IPS-18c (cell line): ENCODE measurements around the gene PLCB4.
"Not testable (repeated sequence)": the region's sequence is repeated elsewhere in the genome, so short reads cannot be mapped to it uniquely, and the experiment has no call there.

Experiments used
- H3K4me3 ChIP-seq: 2 replicates; pipeline ENCODE4 v1.7.0; 2013; ENCODE audit warnings: low read depth, mild to moderate bottlenecking, low read length, moderate library complexity; ENCODE audit not compliant: insufficient read depth
- H3K9me3 ChIP-seq: one replicate; pipeline ENCODE4 v1.6.1; 2013; ENCODE audit warnings: mild to moderate bottlenecking, low read length, moderate library complexity; ENCODE audit not compliant: control insufficient read depth, insufficient read depth

The PLCB4 gene

GRCh38 chr20:9068841-9069663, at the start of gene PLCB4:
PLCB4 (plus strand) TSS chr20:9069087; CDS start chr20:9307815, 238,728 bp downstream.
- Histone ChIP-seq H3K4me3 (peak within 1 kb of the TSS; percentile 81), H3K9me3 (no peaks in the 10 kb centered on the region)

- H3K4me3 ChIP-seq = no peak overlapping the region
- no peaks in the 10 kb centered on the region for H3K9me3 ChIP-seq
These were observed 49.1 kb upstream of the PLCB4 start for GRCh38 chr20:9019833-9020232.

GRCh38 chr20:9021216-9021615, 47.7 kb upstream of the PLCB4 start:
- no peak overlapping the region for H3K4me3 ChIP-seq
- no peaks in the 10 kb centered on the region for H3K9me3 ChIP-seq

GRCh38 chr20:9021699-9022098, 47.2 kb upstream of the PLCB4 start:
- H3K9me3 ChIP-seq = no peaks in the 10 kb centered on the region
- no peak overlapping the region for H3K4me3 ChIP-seq

- H3K4me3 ChIP-seq = no peak overlapping the region
- no peaks in the 10 kb centered on the region for H3K9me3 ChIP-seq
These were observed 46.5 kb upstream of the PLCB4 start for GRCh38 chr20:9022376-9022775.

- Histone ChIP-seq H3K9me3 (no peaks in the 10 kb centered on the region), H3K4me3 (no peak overlapping the region)
These were observed 44.3 kb upstream of the PLCB4 start for GRCh38 chr20:9024606-9025005.

GRCh38 chr20:9025011-9025410, 43.9 kb upstream of the PLCB4 start:
- no peaks in the 10 kb centered on the region for H3K9me3 ChIP-seq
- H3K4me3 ChIP-seq = no peak overlapping the region

- Histone ChIP-seq H3K9me3 (no peaks in the 10 kb centered on the region), H3K4me3 (no peak overlapping the region)
These were observed 43.2 kb upstream of the PLCB4 start for GRCh38 chr20:9025643-9026042.

- Histone ChIP-seq H3K9me3 (no peaks in the 10 kb centered on the region), H3K4me3 (no peak overlapping the region)
These were observed 41.3 kb upstream of the PLCB4 start for GRCh38 chr20:9027626-9028025.

GRCh38 chr20:9028419-9028818, 40.5 kb upstream of the PLCB4 start:
- Histone ChIP-seq H3K9me3 (no peaks in the 10 kb centered on the region), H3K4me3 (no peak overlapping the region)

GRCh38 chr20:9031991-9032390, 36.9 kb upstream of the PLCB4 start:
- H3K4me3 ChIP-seq = no peak overlapping the region

GRCh38 chr20:9032758-9033157, 36.1 kb upstream of the PLCB4 start:
- H3K4me3 ChIP-seq = no peak overlapping the region
- H3K9me3 ChIP-seq = no peaks in the 10 kb centered on the region

More at GRCh38 chr20:9031991-9032390, 36.9 kb upstream of the PLCB4 start:
- H3K9me3 ChIP-seq = no peaks in the 10 kb centered on the region

GRCh38 chr20:9035126-9035525, 33.8 kb upstream of the PLCB4 start:
- Histone ChIP-seq H3K9me3 (no peaks in the 10 kb centered on the region), H3K4me3 (no peak overlapping the region)

- Histone ChIP-seq H3K4me3 (no peak overlapping the region), H3K9me3 (no peaks in the 10 kb centered on the region)
These were observed 32.3 kb upstream of the PLCB4 start for GRCh38 chr20:9036593-9036992.

- Histone ChIP-seq H3K4me3 (no peak overlapping the region), H3K9me3 (no peaks in the 10 kb centered on the region)
These were observed 29.9 kb upstream of the PLCB4 start for GRCh38 chr20:9038791-9039535.

GRCh38 chr20:9040863-9041524, 27.9 kb upstream of the PLCB4 start:
- Histone ChIP-seq H3K4me3 (no peak overlapping the region), H3K9me3 (no peaks in the 10 kb centered on the region)

- no peaks in the 10 kb centered on the region for H3K9me3 ChIP-seq
These were observed 25.5 kb upstream of the PLCB4 start for GRCh38 chr20:9043364-9043763.

GRCh38 chr20:9047928-9048327, 21.0 kb upstream of the PLCB4 start:
- not testable (repeated sequence) for H3K4me3 ChIP-seq, H3K9me3 ChIP-seq

More at GRCh38 chr20:9043364-9043763, 25.5 kb upstream of the PLCB4 start:
- no peak overlapping the region for H3K4me3 ChIP-seq
